ENCODE results near the gene SLPI.

The SLPI gene, protein sequence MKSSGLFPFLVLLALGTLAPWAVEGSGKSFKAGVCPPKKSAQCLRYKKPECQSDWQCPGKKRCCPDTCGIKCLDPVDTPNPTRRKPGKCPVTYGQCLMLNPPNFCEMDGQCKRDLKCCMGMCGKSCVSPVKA

GRCh38 chr20:45254383-45255262 is at the start of gene SLPI:
SLPI (minus strand) TSS chr20:45254564; CDS start chr20:45254543, 21 bp downstream.
- peaks cover 32% of the 10 kb centered on the region for H3K27me3 Mint-ChIP-seq
- peak within 1 kb of the TSS in 1 of 2 donors; percentile 33 for H3K27ac Mint-ChIP-seq
- DNase-seq: no peak
- ATAC-seq: peak; percentile 45
- no peaks in the 10 kb centered on the region for H3K4me1 Mint-ChIP-seq
- no peaks in the 10 kb centered on the region for H3K9me3 Mint-ChIP-seq
- H3K4me3 Mint-ChIP-seq: no peak within 1 kb of the TSS

DNA sequence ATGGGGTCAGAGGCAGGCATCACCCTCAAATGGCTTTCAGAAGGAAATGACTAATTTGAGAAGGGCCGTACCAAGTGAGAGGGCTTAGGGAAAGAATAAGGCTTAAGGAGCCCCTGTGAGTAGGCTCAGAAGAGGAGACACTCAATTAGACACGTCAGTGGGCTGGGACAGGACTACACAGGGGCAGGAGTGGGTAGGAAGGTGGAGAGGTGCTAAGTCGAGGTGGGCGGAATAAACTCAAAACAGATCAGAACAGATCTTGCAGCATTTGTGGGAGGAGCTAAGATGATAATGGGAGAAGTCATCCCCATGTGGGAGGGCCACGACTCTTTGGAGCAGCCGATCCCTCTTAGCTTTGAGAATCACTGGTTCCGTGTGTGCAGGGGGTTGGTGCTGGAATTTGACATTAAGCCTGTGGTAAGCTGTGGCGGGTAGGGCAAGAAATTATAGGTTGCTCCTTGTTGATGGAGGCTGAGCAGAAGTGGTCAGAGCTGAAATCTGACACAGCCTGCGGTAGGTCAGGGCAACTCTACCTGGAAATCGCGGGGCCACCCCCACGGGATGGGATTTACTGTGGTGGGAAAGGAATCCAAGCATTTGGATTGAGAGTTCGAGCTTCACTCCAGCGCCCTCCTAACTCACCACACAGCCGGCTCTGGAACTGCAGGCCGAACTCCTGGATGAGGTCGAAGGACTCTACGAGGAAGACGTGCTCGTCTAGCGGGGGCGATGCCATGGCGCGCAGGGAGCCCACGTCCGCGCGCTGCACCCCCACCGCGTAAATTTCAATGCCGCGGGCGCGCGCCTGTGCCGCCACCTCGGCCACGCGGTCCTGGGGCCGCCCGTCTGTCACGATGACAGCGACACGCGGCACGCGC is 49.5 kb upstream of the SLPI start:
- Mint-ChIP-seq H3K4me3 (peak overlapping the region in 1 of 2 donors; percentile 51), H3K27me3 (peaks cover 89% of the 10 kb centered on the region), H3K9me3 (no peaks in the 10 kb centered on the region), H3K4me1 (peaks cover 26% of the 10 kb centered on the region), H3K27ac (no peak overlapping the region)
- no peak for DNase-seq
- peak; percentile 33 for ATAC-seq

DNA sequence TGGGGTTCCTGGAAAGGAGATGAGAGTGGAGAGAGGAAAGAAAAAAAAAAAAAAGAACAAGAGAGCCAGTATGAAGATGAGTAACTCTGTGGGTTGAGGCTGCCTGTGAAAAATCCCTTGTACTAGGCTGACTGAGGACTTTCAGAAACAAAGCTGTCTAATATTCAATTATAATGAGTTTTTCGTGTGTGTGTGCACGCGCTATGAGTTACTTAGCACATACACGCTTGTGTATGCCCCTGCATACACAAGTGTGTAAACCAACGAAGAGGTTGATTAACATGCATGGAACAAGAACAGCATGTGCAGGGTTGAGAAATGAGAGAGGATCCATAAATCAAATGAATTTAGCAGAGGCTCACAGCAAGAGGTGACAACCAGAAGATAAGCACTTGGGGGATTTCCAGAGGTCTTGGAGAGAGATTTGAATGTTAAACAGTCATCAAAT is 47.5 kb upstream of the SLPI start:
- Mint-ChIP-seq H3K9me3 (no peaks in the 10 kb centered on the region), H3K27ac (no peak overlapping the region), H3K27me3 (peaks cover 86% of the 10 kb centered on the region), H3K4me1 (peaks cover 26% of the 10 kb centered on the region), H3K4me3 (peak overlapping the region; percentile 35 to 50)
- ATAC-seq: peak; percentile 70
- DNase-seq: no peak

- H3K9me3 Mint-ChIP-seq: no peaks in the 10 kb centered on the region
- H3K4me3 Mint-ChIP-seq: no peak overlapping the region
- ATAC-seq: peak; percentile 82
- H3K27ac Mint-ChIP-seq: no peak overlapping the region
- H3K27me3 Mint-ChIP-seq: peaks cover 87% of the 10 kb centered on the region
- H3K4me1 Mint-ChIP-seq: peaks cover 26% of the 10 kb centered on the region
- DNase-seq: peak; percentile 49 to 53
These were observed 46.6 kb upstream of the SLPI start for GRCh38 chr20:45300961-45301360.

- DNase-seq: no peak
- Mint-ChIP-seq H3K4me3 (no peak overlapping the region), H3K4me1 (peaks cover 26% of the 10 kb centered on the region), H3K9me3 (no peaks in the 10 kb centered on the region), H3K27ac (no peak overlapping the region), H3K27me3 (peaks cover 84% of the 10 kb centered on the region)
- no peak for ATAC-seq
These were observed 45.4 kb upstream of the SLPI start for GRCh38 chr20:45299786-45300185.

- no peak overlapping the region for H3K4me3 Mint-ChIP-seq
- DNase-seq (no peak), ATAC-seq (no peak)
- H3K4me1 Mint-ChIP-seq: peaks cover 26% of the 10 kb centered on the region
- no peak overlapping the region for H3K27ac Mint-ChIP-seq
- no peaks in the 10 kb centered on the region for H3K9me3 Mint-ChIP-seq
- peaks cover 84% of the 10 kb centered on the region for H3K27me3 Mint-ChIP-seq
These were observed 43.6 kb upstream of the SLPI start for GRCh38 chr20:45297786-45298497.

GRCh38 chr20:45294659-45295058 is 40.3 kb upstream of the SLPI start:
- H3K9me3 Mint-ChIP-seq: no peaks in the 10 kb centered on the region
- ATAC-seq (no peak), DNase-seq (no peak)
- H3K4me1 Mint-ChIP-seq: peaks cover 24% of the 10 kb centered on the region
- no peak overlapping the region for H3K27ac Mint-ChIP-seq
- peaks cover 81% of the 10 kb centered on the region for H3K27me3 Mint-ChIP-seq
- H3K4me3 Mint-ChIP-seq: no peak overlapping the region

- DNase-seq (no peak), ATAC-seq (no peak)
- Mint-ChIP-seq H3K4me1 (peaks cover 24% of the 10 kb centered on the region), H3K9me3 (no peaks in the 10 kb centered on the region), H3K27ac (no peak overlapping the region), H3K27me3 (peaks cover 78% of the 10 kb centered on the region), H3K4me3 (peak overlapping the region; percentile 79 to 87)
These were observed 39.6 kb upstream of the SLPI start for GRCh38 chr20:45294003-45294368.

- Mint-ChIP-seq H3K4me3 (peak overlapping the region; percentile 79 to 87), H3K9me3 (no peaks in the 10 kb centered on the region), H3K4me1 (peaks cover 24% of the 10 kb centered on the region), H3K27me3 (peaks cover 77% of the 10 kb centered on the region), H3K27ac (peak overlapping the region in 1 of 2 donors; percentile 28)
- ATAC-seq (peak; percentile 91), DNase-seq (peak; percentile 85)
These were observed 39.0 kb upstream of the SLPI start for GRCh38 chr20:45293041-45294002.

- no peak for DNase-seq
- peaks cover 69% of the 10 kb centered on the region for H3K27me3 Mint-ChIP-seq
- no peaks in the 10 kb centered on the region for H3K9me3 Mint-ChIP-seq
- ATAC-seq: no peak
- peaks cover 24% of the 10 kb centered on the region for H3K4me1 Mint-ChIP-seq
- no peak overlapping the region for H3K4me3 Mint-ChIP-seq
- no peak overlapping the region for H3K27ac Mint-ChIP-seq
These were observed 38.0 kb upstream of the SLPI start for GRCh38 chr20:45292343-45292742.

DNA sequence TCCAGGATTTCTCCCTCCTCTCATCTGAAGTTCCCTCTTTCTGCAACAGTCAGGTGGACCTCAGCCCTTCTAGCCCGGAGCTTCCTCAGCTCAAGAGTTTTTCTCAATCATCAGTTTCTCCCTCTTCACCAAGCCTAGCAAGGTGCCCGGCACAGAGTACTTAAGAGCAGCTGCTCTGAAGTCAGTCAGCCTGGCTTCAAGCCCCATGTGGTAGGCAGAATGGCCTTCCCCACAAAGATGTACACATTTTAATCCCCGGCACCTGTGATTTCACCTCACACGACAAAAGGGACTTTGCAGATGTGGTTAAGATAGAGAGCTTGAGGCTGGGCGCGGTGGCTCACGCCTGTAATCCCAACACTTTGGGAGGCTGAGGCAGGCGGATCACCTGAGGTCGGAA is 37.2 kb upstream of the SLPI start:
- peaks cover 24% of the 10 kb centered on the region for H3K4me1 Mint-ChIP-seq
- H3K27ac Mint-ChIP-seq: no peak overlapping the region
- no peaks in the 10 kb centered on the region for H3K9me3 Mint-ChIP-seq
- H3K27me3 Mint-ChIP-seq: peaks cover 70% of the 10 kb centered on the region
- DNase-seq (no peak), ATAC-seq (no peak)
- no peak overlapping the region for H3K4me3 Mint-ChIP-seq

- Mint-ChIP-seq H3K27me3 (peaks cover 63% of the 10 kb centered on the region), H3K4me3 (no peak overlapping the region), H3K9me3 (no peaks in the 10 kb centered on the region), H3K4me1 (peaks cover 24% of the 10 kb centered on the region), H3K27ac (no peak overlapping the region)
- DNase-seq: peak; percentile 71 to 78
- peak; percentile 55 for ATAC-seq
These were observed 36.5 kb upstream of the SLPI start for GRCh38 chr20:45290677-45291355.

DNA sequence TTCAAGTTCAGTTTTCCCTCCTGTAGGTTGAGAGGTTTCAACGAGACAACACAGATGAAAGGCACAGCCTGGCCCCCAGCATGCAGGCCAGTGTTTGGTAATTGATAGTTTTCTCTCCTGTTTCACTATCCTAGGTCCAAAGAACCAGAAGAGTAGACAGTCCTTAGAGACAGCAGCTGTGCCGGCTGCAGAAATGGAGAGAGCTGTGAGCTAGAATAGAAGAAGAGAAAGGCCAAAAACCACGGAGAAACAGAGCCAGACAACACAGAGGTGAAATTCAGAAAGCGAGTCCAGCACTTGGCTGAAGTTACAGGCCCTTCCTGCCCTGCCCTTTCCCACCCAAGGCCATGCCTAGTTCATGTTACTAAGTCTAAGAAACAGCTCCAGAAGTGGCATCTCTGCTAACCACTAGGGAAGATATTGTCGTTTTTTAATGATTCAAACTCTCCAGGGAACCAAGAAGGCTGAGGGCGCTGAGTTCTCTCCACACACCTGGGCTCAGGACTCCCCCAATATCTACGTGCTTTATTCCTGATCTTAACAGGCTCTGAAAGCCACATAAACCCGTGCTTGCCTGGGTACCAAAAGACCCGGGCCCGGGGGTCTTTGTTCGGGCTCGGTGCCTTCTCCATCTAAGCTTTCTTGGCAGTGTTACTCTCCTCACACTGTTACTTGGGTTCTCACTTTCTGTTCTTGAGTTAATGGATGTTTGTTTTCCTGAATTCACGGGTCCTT is 35.7 kb upstream of the SLPI start:
- no peak for ATAC-seq

More for the DNA sequence above, 35.7 kb upstream of the SLPI start:
- Mint-ChIP-seq H3K4me1 (peaks cover 24% of the 10 kb centered on the region), H3K9me3 (no peaks in the 10 kb centered on the region), H3K27ac (no peak overlapping the region), H3K4me3 (no peak overlapping the region), H3K27me3 (peaks cover 59% of the 10 kb centered on the region)
- DNase-seq: no peak
